ENCODE data around the gene ZNF397.
"Not testable (repeated sequence)": the region's sequence is repeated elsewhere in the genome, so short reads cannot be mapped to it uniquely, and the experiment has no call there.

Gene ZNF397

GRCh38 chr18:35240664-35241447, at the start of gene ZNF397:
ZNF397 (plus strand) TSS chr18:35241034; CDS start chr18:35242471, 1,437 bp downstream.
- DNase-seq (ENCODE audit: low read depth in 3 of 3), result peak; percentile 91 to 97 (median 92)

- DNase-seq (ENCODE audit: low read depth in 3 of 3), result no peak
These were observed 49.2 kb upstream of the ZNF397 start for GRCh38 chr18:35191698-35192025.

- DNase-seq (ENCODE audit: low read depth in 3 of 3), result no peak
These were observed 48.4 kb upstream of the ZNF397 start for GRCh38 chr18:35192415-35192814.

GRCh38 chr18:35193316-35193715, 47.5 kb upstream of the ZNF397 start:
- DNase-seq (ENCODE audit: low read depth in 3 of 3), result no peak

- no peak for DNase-seq (ENCODE audit: low read depth in 3 of 3)
These were observed 43.5 kb upstream of the ZNF397 start for GRCh38 chr18:35197296-35197695.

GRCh38 chr18:35201256-35201931, 39.4 kb upstream of the ZNF397 start:
- no peak for DNase-seq (ENCODE audit: low read depth in 3 of 3)

GRCh38 chr18:35203067-35203466, 37.8 kb upstream of the ZNF397 start:
- no peak for DNase-seq (ENCODE audit: low read depth in 3 of 3)

GRCh38 chr18:35205199-35205712, 35.6 kb upstream of the ZNF397 start:
- no peak for DNase-seq (ENCODE audit: low read depth in 3 of 3)

- DNase-seq (ENCODE audit: low read depth in 3 of 3), result not testable (repeated sequence)
These were observed 34.9 kb upstream of the ZNF397 start for GRCh38 chr18:35205746-35206458.

- DNase-seq (ENCODE audit: low read depth in 3 of 3), result no peak
These were observed 25.8 kb upstream of the ZNF397 start for GRCh38 chr18:35215026-35215425.

GRCh38 chr18:35216611-35217010, 24.2 kb upstream of the ZNF397 start:
- DNase-seq (ENCODE audit: low read depth in 3 of 3), result not testable (repeated sequence)

- not testable (repeated sequence) for DNase-seq (ENCODE audit: low read depth in 3 of 3)
These were observed 21.5 kb upstream of the ZNF397 start for GRCh38 chr18:35219331-35219730.

- DNase-seq (ENCODE audit: low read depth in 3 of 3), result no peak
These were observed 20.4 kb upstream of the ZNF397 start for GRCh38 chr18:35220424-35220823.

- no peak for DNase-seq (ENCODE audit: low read depth in 3 of 3)
These were observed 17.0 kb upstream of the ZNF397 start for GRCh38 chr18:35223797-35224196.

- no peak for DNase-seq (ENCODE audit: low read depth in 3 of 3)
These were observed 13.6 kb upstream of the ZNF397 start for GRCh38 chr18:35227254-35227653.

- DNase-seq (ENCODE audit: low read depth in 3 of 3), result peak; percentile 48 to 66 (median 61)
These were observed 9.8 kb upstream of the ZNF397 start for GRCh38 chr18:35231052-35231451.

GRCh38 chr18:35236571-35237363, 4.1 kb upstream of the ZNF397 start:
- no peak for DNase-seq (ENCODE audit: low read depth in 3 of 3)

- no peak for DNase-seq (ENCODE audit: low read depth in 3 of 3)
These were observed 1.5 kb upstream of the ZNF397 start for GRCh38 chr18:35239314-35239713.

- DNase-seq (ENCODE audit: low read depth in 3 of 3), result no peak
These were observed 592 bp downstream of the ZNF397 start for GRCh38 chr18:35241448-35241804.

- DNase-seq (ENCODE audit: low read depth in 3 of 3), result no peak
These were observed 1.6 kb downstream of the ZNF397 start for GRCh38 chr18:35242426-35242825.

- no peak for DNase-seq (ENCODE audit: low read depth in 3 of 3)
These were observed 3.8 kb downstream of the ZNF397 start for GRCh38 chr18:35244671-35245070.

Data from stimulated activated CD4-positive, alpha-beta T cell treated with anti-CD3 and anti-CD28 coated beads, TNF-alpha, amount 100 ng/mL, for 48 hours (primary cell).